ENCODE data around the gene PANX2.

- no peak for TF ChIP-seq CTCF (IDR thresholded peaks at IDR 0.05)
- no peak for TF ChIP-seq EZH2 (IDR thresholded peaks at IDR 0.05)
- TF ChIP-seq EZH2phosphoT487 (IDR thresholded peaks at IDR 0.05): no peak
These were observed 23.1 kb downstream of the PANX2 start for GRCh38 chr22:50193621-50194020.

Data from neural progenitor cell (in vitro differentiated cells).